Naive thymus-derived CD8-positive, alpha-beta T cell (primary cell): ENCODE results near the gene ABHD1. TPM values are rescaled to one million over a fixed set of nuclear protein-coding genes. Genes with fewer than 3 reads are reported as not detected.

Source experiments
- ATAC-seq, 2 donors: fragments of 150-1000 bp; cut with Tn5 transposase in 1 of 2; sonication (Bioruptor Pico), chemical (Tn5 transposase) in 1 of 2; 1 replicate in 1 of 2; 2 replicates in 1 of 2; pipeline ENCODE4 v1.10.0; 2021; ENCODE audit warnings: mild to moderate bottlenecking in 2 of 2, moderate library complexity in 2 of 2
- POLR2A ChIA-PET: fragments of 350-600 bp; sonication (Branson Sonifier 250); formaldehyde crosslinking; loops from one replicate; lab custom pipeline; 2021; ENCODE audit warnings: antibody characterized with exemption; lab: Charles Lee
- DNase-seq, 10 donors: peaks; one replicate each; pipeline versions ENCODE4 v3.0.0 to v3.0.0-alpha.2; 2020 to 2022
- H3K27ac Mint-ChIP-seq, 10 donors: one replicate each; pipeline ENCODE4 v1.8.0; 2020 to 2022; ENCODE audit warnings: mild to moderate bottlenecking in 10 of 10, mixed read lengths in 10 of 10, moderate library complexity in 4 of 10, inconsistent platforms in 1 of 10
- H3K27me3 Mint-ChIP-seq, 5 donors: one replicate each; pipeline ENCODE4 v1.8.0; 2021 to 2022; ENCODE audit warnings: mixed read lengths in 5 of 5
- H3K36me3 Mint-ChIP-seq, 3 donors: one replicate each; pipeline ENCODE4 v1.8.0; 2020 to 2022; ENCODE audit warnings: mixed read lengths in 3 of 3, mild to moderate bottlenecking in 2 of 3, inconsistent platforms in 1 of 3
- H3K4me1 Mint-ChIP-seq, 4 donors: one replicate each; pipeline ENCODE4 v1.8.0; 2021 to 2022; ENCODE audit warnings: mixed read lengths in 4 of 4
- H3K4me3 Mint-ChIP-seq, 10 donors: one replicate each; pipeline ENCODE4 v1.8.0; 2020 to 2022; ENCODE audit warnings: mild to moderate bottlenecking in 10 of 10, mixed read lengths in 10 of 10, moderate library complexity in 6 of 10, inconsistent platforms in 1 of 10
- H3K9me3 Mint-ChIP-seq, 9 donors: one replicate each; pipeline ENCODE4 v1.8.0; 2020 to 2022; ENCODE audit warnings: mixed read lengths in 9 of 9, mild to moderate bottlenecking in 3 of 9, inconsistent platforms in 1 of 9, moderate library complexity in 1 of 9
- polyA plus RNA-seq, 3 donors: library from polyadenylated mRNA; unstranded; fragments of 300-500 nt; fragmentation: Illumina TruSeq; gene quantifications; one replicate each; pipeline ENCODE4 v1.2.3, GENCODE V29; 2021
- total RNA-seq, 8 experiments: library from RNA in 2 of 8; stranded (reverse) in 2 of 8; gene quantifications; one replicate each; pipeline ENCODE4 v1.2.3 and lab custom pipeline; 2021 to 2026

The ABHD1 gene
- total and polyA plus RNA-seq, 5 experiments from 2014 or later: 1.3 to 2.7 (median 1.7) TPM

GRCh38 chr2:27147935-27148334, 24.3 kb downstream of the ABHD1 start:
- H3K36me3 Mint-ChIP-seq: peaks cover 0 to 5% (median 0%) of the 10 kb centered on the region in 3 donors
- no peak overlapping the region for H3K27ac Mint-ChIP-seq
- H3K4me3 Mint-ChIP-seq: no peak overlapping the region
- POLR2A ChIA-PET: no interaction called here
- DNase-seq (no peak), ATAC-seq (no peak)
- peaks cover 0 to 19% (median 11%) of the 10 kb centered on the region in 5 donors for H3K27me3 Mint-ChIP-seq
- peaks cover 0 to 2% (median 0%) of the 10 kb centered on the region in 4 donors for H3K4me1 Mint-ChIP-seq
- peaks cover 0 to 2% (median 0%) of the 10 kb centered on the region in 9 donors for H3K9me3 Mint-ChIP-seq

- Mint-ChIP-seq H3K36me3 (no peaks in the 10 kb centered on the region), H3K27me3 (peaks cover 0 to 17% (median 11%) of the 10 kb centered on the region in 5 donors), H3K4me3 (no peak within 1 kb of the TSS), H3K9me3 (no peaks in the 10 kb centered on the region), H3K4me1 (peaks cover 0 to 2% (median 0%) of the 10 kb centered on the region in 4 donors), H3K27ac (no peak within 1 kb of the TSS)
- POLR2A ChIA-PET: no interaction called here
- ATAC-seq (no peak), DNase-seq (no peak)
Observed at GRCh38 chr2:27148801-27149439, 25.3 kb downstream of the ABHD1 start, which contains the start of gene TCF23. Gene TCF23 (plus strand): TSS chr2:27149004. CDS start chr2:27149134, 130 bp downstream.

GRCh38 chr2:27149570-27150405, 26.2 kb downstream of the ABHD1 start:
- H3K27ac Mint-ChIP-seq: no peak overlapping the region
- no peak overlapping the region for H3K4me3 Mint-ChIP-seq
- no peaks in the 10 kb centered on the region for H3K36me3 Mint-ChIP-seq

GRCh38 chr2:27150639-27151230, 27.1 kb downstream of the ABHD1 start:
- no peak for ATAC-seq
- no peaks in the 10 kb centered on the region for H3K9me3 Mint-ChIP-seq
- POLR2A ChIA-PET: no interaction called here
- H3K27me3 Mint-ChIP-seq: peaks cover 0 to 14% (median 10%) of the 10 kb centered on the region in 5 donors
- H3K4me1 Mint-ChIP-seq: peaks cover 0 to 2% (median 0%) of the 10 kb centered on the region in 4 donors
- no peak for DNase-seq
- H3K4me3 Mint-ChIP-seq: no peak overlapping the region
- no peak overlapping the region for H3K27ac Mint-ChIP-seq
- no peaks in the 10 kb centered on the region for H3K36me3 Mint-ChIP-seq

More at GRCh38 chr2:27149570-27150405, 26.2 kb downstream of the ABHD1 start:
- no peak for ATAC-seq
- POLR2A ChIA-PET: no interaction called here
- Mint-ChIP-seq H3K4me1 (peaks cover 0 to 2% (median 0%) of the 10 kb centered on the region in 4 donors), H3K9me3 (no peaks in the 10 kb centered on the region), H3K27me3 (peaks cover 0 to 17% (median 11%) of the 10 kb centered on the region in 5 donors)
- DNase-seq: no peak

GRCh38 chr2:27152102-27152795, 28.6 kb downstream of the ABHD1 start:
- H3K9me3 Mint-ChIP-seq: no peaks in the 10 kb centered on the region
- no peak for ATAC-seq
- no peak overlapping the region for H3K4me3 Mint-ChIP-seq
- H3K4me1 Mint-ChIP-seq: peaks cover 0 to 2% (median 0%) of the 10 kb centered on the region in 4 donors
- H3K36me3 Mint-ChIP-seq: no peaks in the 10 kb centered on the region
- no peak overlapping the region for H3K27ac Mint-ChIP-seq
- POLR2A ChIA-PET: no interaction called here
- H3K27me3 Mint-ChIP-seq: peaks cover 0 to 13% (median 6%) of the 10 kb centered on the region in 5 donors
- DNase-seq: no peak

- DNase-seq (no peak), ATAC-seq (no peak)
- Mint-ChIP-seq H3K27me3 (peaks cover 0 to 13% (median 4%) of the 10 kb centered on the region in 5 donors), H3K9me3 (no peaks in the 10 kb centered on the region), H3K4me1 (peaks cover 0 to 2% (median 0%) of the 10 kb centered on the region in 4 donors), H3K4me3 (no peak overlapping the region), H3K36me3 (no peaks in the 10 kb centered on the region), H3K27ac (no peak overlapping the region)
- POLR2A ChIA-PET: no interaction called here
Observed at GRCh38 chr2:27152796-27153464, 29.3 kb downstream of the ABHD1 start.

GRCh38 chr2:27154488-27154887, 30.9 kb downstream of the ABHD1 start:
- Mint-ChIP-seq H3K4me1 (no peaks in the 10 kb centered on the region), H3K36me3 (no peaks in the 10 kb centered on the region), H3K4me3 (no peak overlapping the region), H3K27ac (no peak overlapping the region), H3K9me3 (no peaks in the 10 kb centered on the region), H3K27me3 (peaks cover 0 to 6% (median 0%) of the 10 kb centered on the region in 5 donors)
- no peak for DNase-seq
- POLR2A ChIA-PET: no interaction called here
- no peak for ATAC-seq

- Mint-ChIP-seq H3K4me3 (no peak overlapping the region), H3K27ac (no peak overlapping the region)
Observed at GRCh38 chr2:27155069-27155520, 31.5 kb downstream of the ABHD1 start.

GRCh38 chr2:27158468-27158867, 34.9 kb downstream of the ABHD1 start:
- POLR2A ChIA-PET: interaction anchor here (0.7 kb wide), 1 partner anchor 62 kb away, joined by 3 read pairs; no protein-coding TSS in a partner anchor

More at GRCh38 chr2:27155069-27155520, 31.5 kb downstream of the ABHD1 start:
- POLR2A ChIA-PET: no interaction called here
- H3K36me3 Mint-ChIP-seq: no peaks in the 10 kb centered on the region
- H3K27me3 Mint-ChIP-seq: peaks cover 0 to 3% (median 0%) of the 10 kb centered on the region in 5 donors
- ATAC-seq (no peak), DNase-seq (no peak)
- no peaks in the 10 kb centered on the region for H3K4me1 Mint-ChIP-seq
- no peaks in the 10 kb centered on the region for H3K9me3 Mint-ChIP-seq

GRCh38 chr2:27159271-27159670, 35.7 kb downstream of the ABHD1 start:
- H3K4me1 Mint-ChIP-seq: peaks cover 0 to 2% (median 0%) of the 10 kb centered on the region in 4 donors
- H3K9me3 Mint-ChIP-seq: no peaks in the 10 kb centered on the region
- no peak overlapping the region for H3K4me3 Mint-ChIP-seq
- H3K36me3 Mint-ChIP-seq: no peaks in the 10 kb centered on the region
- H3K27me3 Mint-ChIP-seq: peaks cover 0 to 7% (median 0%) of the 10 kb centered on the region in 5 donors
- DNase-seq (no peak), ATAC-seq (no peak)
- no peak overlapping the region for H3K27ac Mint-ChIP-seq
- POLR2A ChIA-PET: no interaction called here

More at GRCh38 chr2:27158468-27158867, 34.9 kb downstream of the ABHD1 start:
- peak overlapping the region in 1 of 10 donors; percentile 88 for H3K27ac Mint-ChIP-seq
- H3K27me3 Mint-ChIP-seq: peaks cover 0 to 7% (median 0%) of the 10 kb centered on the region in 5 donors
- DNase-seq: no peak
- ATAC-seq: no peak
- no peaks in the 10 kb centered on the region for H3K4me1 Mint-ChIP-seq
- no peak overlapping the region for H3K4me3 Mint-ChIP-seq
- no peaks in the 10 kb centered on the region for H3K9me3 Mint-ChIP-seq
- no peaks in the 10 kb centered on the region for H3K36me3 Mint-ChIP-seq

- H3K4me3 Mint-ChIP-seq: no peak overlapping the region
- DNase-seq: no peak
- no peak for ATAC-seq
- H3K36me3 Mint-ChIP-seq: no peaks in the 10 kb centered on the region
- H3K4me1 Mint-ChIP-seq: peaks cover 0 to 8% (median 0%) of the 10 kb centered on the region in 4 donors
- POLR2A ChIA-PET: no interaction called here
- peaks cover 0 to 7% (median 0%) of the 10 kb centered on the region in 5 donors for H3K27me3 Mint-ChIP-seq
- H3K9me3 Mint-ChIP-seq: no peaks in the 10 kb centered on the region
- no peak overlapping the region for H3K27ac Mint-ChIP-seq
Observed at GRCh38 chr2:27160191-27160590, 36.6 kb downstream of the ABHD1 start.
